ENCODE results near the gene IQSEC2.

- TF ChIP-seq, protein P1, sequence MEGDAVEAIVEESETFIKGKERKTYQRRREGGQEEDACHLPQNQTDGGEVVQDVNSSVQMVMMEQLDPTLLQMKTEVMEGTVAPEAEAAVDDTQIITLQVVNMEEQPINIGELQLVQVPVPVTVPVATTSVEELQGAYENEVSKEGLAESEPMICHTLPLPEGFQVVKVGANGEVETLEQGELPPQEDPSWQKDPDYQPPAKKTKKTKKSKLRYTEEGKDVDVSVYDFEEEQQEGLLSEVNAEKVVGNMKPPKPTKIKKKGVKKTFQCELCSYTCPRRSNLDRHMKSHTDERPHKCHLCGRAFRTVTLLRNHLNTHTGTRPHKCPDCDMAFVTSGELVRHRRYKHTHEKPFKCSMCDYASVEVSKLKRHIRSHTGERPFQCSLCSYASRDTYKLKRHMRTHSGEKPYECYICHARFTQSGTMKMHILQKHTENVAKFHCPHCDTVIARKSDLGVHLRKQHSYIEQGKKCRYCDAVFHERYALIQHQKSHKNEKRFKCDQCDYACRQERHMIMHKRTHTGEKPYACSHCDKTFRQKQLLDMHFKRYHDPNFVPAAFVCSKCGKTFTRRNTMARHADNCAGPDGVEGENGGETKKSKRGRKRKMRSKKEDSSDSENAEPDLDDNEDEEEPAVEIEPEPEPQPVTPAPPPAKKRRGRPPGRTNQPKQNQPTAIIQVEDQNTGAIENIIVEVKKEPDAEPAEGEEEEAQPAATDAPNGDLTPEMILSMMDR (conservative IDR thresholded peaks at IDR 0.05): no peak
- TF ChIP-seq EZH2 (IDR thresholded peaks at IDR 0.05; ENCODE audit: low read depth): no peak
Observed at GRCh38 chrX:53253293-53254020, 27.9 kb downstream of the IQSEC2 start.

All from PC-9 (cell line).